Measurements from ENCODE around the gene GJB4. TPM values are rescaled to one million over a fixed set of nuclear protein-coding genes. Genes with fewer than 3 reads are reported as not detected.

GJB4 gene
- total RNA-seq, 4 donors from 2014 or later = 0.27 TPM; not detected in 3

- H3K27ac ChIP-seq = no peak overlapping the region
- 67 to 75% methylated on average over 1 to 3 of the region's 3 CpGs for WGBS, 2 donors (ENCODE audit: low coverage in 1 of 2)
- peaks cover 41% of the 10 kb centered on the region for H3K27me3 ChIP-seq
- no peaks in the 10 kb centered on the region for H3K4me1 ChIP-seq
- H3K36me3 ChIP-seq = no peaks in the 10 kb centered on the region
- no peak overlapping the region for H3K4me3 ChIP-seq
- no peak for ATAC-seq
- H3K9me3 ChIP-seq = no peaks in the 10 kb centered on the region
- TF ChIP-seq EP300 (IDR thresholded peaks at IDR 0.05) = no peak
- no peak for TF ChIP-seq POLR2A (IDR thresholded peaks at IDR 0.05)
- TF ChIP-seq POLR2AphosphoS5 (IDR thresholded peaks at IDR 0.05) = no peak
- TF ChIP-seq, protein P1, sequence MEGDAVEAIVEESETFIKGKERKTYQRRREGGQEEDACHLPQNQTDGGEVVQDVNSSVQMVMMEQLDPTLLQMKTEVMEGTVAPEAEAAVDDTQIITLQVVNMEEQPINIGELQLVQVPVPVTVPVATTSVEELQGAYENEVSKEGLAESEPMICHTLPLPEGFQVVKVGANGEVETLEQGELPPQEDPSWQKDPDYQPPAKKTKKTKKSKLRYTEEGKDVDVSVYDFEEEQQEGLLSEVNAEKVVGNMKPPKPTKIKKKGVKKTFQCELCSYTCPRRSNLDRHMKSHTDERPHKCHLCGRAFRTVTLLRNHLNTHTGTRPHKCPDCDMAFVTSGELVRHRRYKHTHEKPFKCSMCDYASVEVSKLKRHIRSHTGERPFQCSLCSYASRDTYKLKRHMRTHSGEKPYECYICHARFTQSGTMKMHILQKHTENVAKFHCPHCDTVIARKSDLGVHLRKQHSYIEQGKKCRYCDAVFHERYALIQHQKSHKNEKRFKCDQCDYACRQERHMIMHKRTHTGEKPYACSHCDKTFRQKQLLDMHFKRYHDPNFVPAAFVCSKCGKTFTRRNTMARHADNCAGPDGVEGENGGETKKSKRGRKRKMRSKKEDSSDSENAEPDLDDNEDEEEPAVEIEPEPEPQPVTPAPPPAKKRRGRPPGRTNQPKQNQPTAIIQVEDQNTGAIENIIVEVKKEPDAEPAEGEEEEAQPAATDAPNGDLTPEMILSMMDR (IDR thresholded peaks at IDR 0.05) = no peak
Measured at GRCh38 chr1:34753163-34753562, 6.4 kb upstream of the GJB4 start.

GRCh38 chr1:34754964-34755637, 4.4 kb upstream of the GJB4 start, which contains the start of gene GJB5:
TSS of gene GJB5 (plus strand) at chr1:34755047. CDS start at chr1:34757331, 2,284 bp downstream.
- no peak for TF ChIP-seq POLR2AphosphoS5 (IDR thresholded peaks at IDR 0.05)
- TF ChIP-seq, protein P1 (IDR thresholded peaks at IDR 0.05) = no peak
- no peak for TF ChIP-seq POLR2A (IDR thresholded peaks at IDR 0.05)
- no peak for TF ChIP-seq EP300 (IDR thresholded peaks at IDR 0.05)
- no peak within 1 kb of the TSS for H3K27ac ChIP-seq
- H3K9me3 ChIP-seq = no peaks in the 10 kb centered on the region
- H3K36me3 ChIP-seq = no peaks in the 10 kb centered on the region
- ATAC-seq = no peak
- peaks cover 37% of the 10 kb centered on the region for H3K27me3 ChIP-seq
- H3K4me3 ChIP-seq = no peak within 1 kb of the TSS
- H3K4me1 ChIP-seq = no peaks in the 10 kb centered on the region
- 40% methylated on average over 3 of the region's 13 CpGs; no CpG with 5 or more reads in 1 of the 2 donors for WGBS, 2 donors (ENCODE audit: low coverage in 1 of 2)

DNA sequence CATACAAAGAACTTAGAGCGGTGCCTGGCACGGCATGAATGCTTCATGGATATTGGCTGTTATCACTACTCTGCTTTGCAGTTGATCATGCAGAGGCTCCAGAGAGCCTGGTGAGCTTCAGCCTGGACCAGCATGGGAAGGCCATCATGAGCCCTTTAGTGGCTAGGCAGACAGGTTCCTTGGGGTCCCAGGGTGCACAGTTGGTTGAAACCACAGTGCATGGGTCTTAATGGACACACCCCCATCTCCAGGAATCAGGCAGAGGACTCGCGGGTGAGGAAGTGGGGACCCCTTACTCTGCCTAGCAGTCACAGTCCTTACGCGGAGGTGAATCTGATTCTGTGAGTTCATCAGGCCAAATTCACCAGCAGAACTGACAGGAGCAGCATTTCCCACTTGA, 3.6 kb upstream of the GJB4 start:
- Histone ChIP-seq H3K27ac (no peak overlapping the region), H3K36me3 (no peaks in the 10 kb centered on the region)
- ATAC-seq = no peak

GRCh38 chr1:34757386-34757785, 2.2 kb upstream of the GJB4 start:
- TF ChIP-seq POLR2AphosphoS5 (IDR thresholded peaks at IDR 0.05) = no peak
- TF ChIP-seq, protein P1 (IDR thresholded peaks at IDR 0.05) = no peak
- no peak for TF ChIP-seq POLR2A (IDR thresholded peaks at IDR 0.05)
- no peak for TF ChIP-seq EP300 (IDR thresholded peaks at IDR 0.05)
- 86 to 99% methylated on average over 4 to 14 of the region's 21 CpGs for WGBS, 2 donors (ENCODE audit: low coverage in 1 of 2)
- Histone ChIP-seq H3K9me3 (no peaks in the 10 kb centered on the region), H3K4me1 (no peaks in the 10 kb centered on the region), H3K27ac (no peak overlapping the region), H3K4me3 (no peak overlapping the region), H3K27me3 (peaks cover 40% of the 10 kb centered on the region), H3K36me3 (no peaks in the 10 kb centered on the region)
- no peak for ATAC-seq

More for the DNA sequence above, 3.6 kb upstream of the GJB4 start:
- TF ChIP-seq, protein P1 (IDR thresholded peaks at IDR 0.05) = no peak
- no peaks in the 10 kb centered on the region for H3K9me3 ChIP-seq
- no peaks in the 10 kb centered on the region for H3K4me1 ChIP-seq
- H3K4me3 ChIP-seq = no peak overlapping the region
- peaks cover 37% of the 10 kb centered on the region for H3K27me3 ChIP-seq
- WGBS, 2 donors (ENCODE audit: low coverage in 1 of 2) = 95 to 100% methylated on average over 1 to 3 of the region's 6 CpGs

GRCh38 chr1:34758751-34759150, 789 bp upstream of the GJB4 start:
- H3K27ac ChIP-seq = no peak overlapping the region
- ATAC-seq = no peak

More at GRCh38 chr1:34758751-34759150, 789 bp upstream of the GJB4 start:
- no peaks in the 10 kb centered on the region for H3K4me1 ChIP-seq
- TF ChIP-seq, protein P1 (IDR thresholded peaks at IDR 0.05) = no peak
- TF ChIP-seq EP300 (IDR thresholded peaks at IDR 0.05) (no peak), POLR2A (IDR thresholded peaks at IDR 0.05) (no peak), POLR2AphosphoS5 (IDR thresholded peaks at IDR 0.05) (no peak)
- H3K9me3 ChIP-seq = no peaks in the 10 kb centered on the region
- no peak overlapping the region for H3K4me3 ChIP-seq
- peaks cover 52% of the 10 kb centered on the region for H3K27me3 ChIP-seq
- no peaks in the 10 kb centered on the region for H3K36me3 ChIP-seq
- 0 to 43% methylated on average over 1 to 3 of the region's 4 CpGs for WGBS, 2 donors (ENCODE audit: low coverage in 1 of 2)

All from gastroesophageal sphincter (tissue), 4 donors.